ENCODE results near the gene CDH23.

CDH23 gene

GRCh38 chr10:71600849-71601248 lies 204.1 kb downstream of the CDH23 start:
- TF ChIP-seq, protein P1, sequence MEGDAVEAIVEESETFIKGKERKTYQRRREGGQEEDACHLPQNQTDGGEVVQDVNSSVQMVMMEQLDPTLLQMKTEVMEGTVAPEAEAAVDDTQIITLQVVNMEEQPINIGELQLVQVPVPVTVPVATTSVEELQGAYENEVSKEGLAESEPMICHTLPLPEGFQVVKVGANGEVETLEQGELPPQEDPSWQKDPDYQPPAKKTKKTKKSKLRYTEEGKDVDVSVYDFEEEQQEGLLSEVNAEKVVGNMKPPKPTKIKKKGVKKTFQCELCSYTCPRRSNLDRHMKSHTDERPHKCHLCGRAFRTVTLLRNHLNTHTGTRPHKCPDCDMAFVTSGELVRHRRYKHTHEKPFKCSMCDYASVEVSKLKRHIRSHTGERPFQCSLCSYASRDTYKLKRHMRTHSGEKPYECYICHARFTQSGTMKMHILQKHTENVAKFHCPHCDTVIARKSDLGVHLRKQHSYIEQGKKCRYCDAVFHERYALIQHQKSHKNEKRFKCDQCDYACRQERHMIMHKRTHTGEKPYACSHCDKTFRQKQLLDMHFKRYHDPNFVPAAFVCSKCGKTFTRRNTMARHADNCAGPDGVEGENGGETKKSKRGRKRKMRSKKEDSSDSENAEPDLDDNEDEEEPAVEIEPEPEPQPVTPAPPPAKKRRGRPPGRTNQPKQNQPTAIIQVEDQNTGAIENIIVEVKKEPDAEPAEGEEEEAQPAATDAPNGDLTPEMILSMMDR (IDR thresholded peaks at IDR 0.05), result no peak
- peak in 1 of 2 donors; percentile 42 for DNase-seq
- H3K9me3 ChIP-seq, result no peaks in the 10 kb centered on the region
- intact Hi-C loops (cut with DNase I; ENCODE audit: low total_unique reads), result no loop called here
- H3K36me3 ChIP-seq, result no peaks in the 10 kb centered on the region
- peaks cover 0 to 14% (median 9%) of the 10 kb centered on the region in 4 donors for H3K4me1 ChIP-seq
- H3K27ac ChIP-seq, result no peak overlapping the region
- no peak overlapping the region for H3K4me3 ChIP-seq
- no peaks in the 10 kb centered on the region for H3K27me3 ChIP-seq

DNA sequence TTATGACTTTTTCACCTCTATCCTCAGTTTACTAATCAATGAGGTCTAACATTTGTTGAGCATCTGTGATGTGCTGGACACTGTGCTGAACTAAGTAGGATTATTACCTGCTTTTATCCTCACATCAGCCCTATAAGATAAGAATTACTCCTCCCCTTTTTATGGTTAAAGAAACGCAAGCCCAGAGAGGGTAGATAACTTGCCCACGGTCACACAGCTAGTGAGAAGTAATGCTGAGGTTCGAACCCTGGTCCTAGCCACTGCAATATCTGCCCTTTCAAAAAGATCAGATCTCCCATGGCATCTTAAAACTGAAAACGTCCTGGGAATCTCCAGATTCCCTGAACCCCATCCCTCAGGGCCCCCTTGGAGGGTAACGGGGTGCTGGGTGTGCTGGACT lies 204.6 kb downstream of the CDH23 start:
- intact Hi-C loops (cut with DNase I; ENCODE audit: low total_unique reads), result no loop called here
- Histone ChIP-seq H3K36me3 (no peaks in the 10 kb centered on the region), H3K9me3 (no peaks in the 10 kb centered on the region), H3K27ac (no peak overlapping the region), H3K4me3 (no peak overlapping the region), H3K27me3 (no peaks in the 10 kb centered on the region), H3K4me1 (peaks cover 0 to 14% (median 9%) of the 10 kb centered on the region in 4 donors)
- DNase-seq, result no peak
- TF ChIP-seq, protein P1 (IDR thresholded peaks at IDR 0.05), result no peak

- Histone ChIP-seq H3K27me3 (no peaks in the 10 kb centered on the region), H3K4me3 (no peak overlapping the region), H3K9me3 (no peaks in the 10 kb centered on the region), H3K36me3 (no peaks in the 10 kb centered on the region), H3K27ac (no peak overlapping the region), H3K4me1 (peaks cover 0 to 9% (median 5%) of the 10 kb centered on the region in 4 donors)
- TF ChIP-seq, protein P1 (IDR thresholded peaks at IDR 0.05), result no peak
- intact Hi-C loops (cut with DNase I; ENCODE audit: low total_unique reads), result no loop called here
- DNase-seq, result no peak
Measured at GRCh38 chr10:71603150-71603549, 206.4 kb downstream of the CDH23 start.

GRCh38 chr10:71603754-71604153 lies 207.0 kb downstream of the CDH23 start:
- H3K4me1 ChIP-seq, result peaks cover 0 to 3% (median under 1%) of the 10 kb centered on the region in 4 donors

GRCh38 chr10:71604324-71605018 lies 207.8 kb downstream of the CDH23 start:
- H3K36me3 ChIP-seq, result no peaks in the 10 kb centered on the region
- DNase-seq, result no peak
- H3K27ac ChIP-seq, result no peak overlapping the region
- H3K4me3 ChIP-seq, result no peak overlapping the region
- peaks cover 0 to 6% of the 10 kb centered on the region in 2 donors for H3K27me3 ChIP-seq
- no peaks in the 10 kb centered on the region for H3K9me3 ChIP-seq
- TF ChIP-seq, protein P1 (IDR thresholded peaks at IDR 0.05), result no peak
- intact Hi-C loops (cut with DNase I; ENCODE audit: low total_unique reads), result no loop called here
- no peaks in the 10 kb centered on the region for H3K4me1 ChIP-seq

More at GRCh38 chr10:71603754-71604153, 207.0 kb downstream of the CDH23 start:
- Histone ChIP-seq H3K9me3 (no peaks in the 10 kb centered on the region), H3K27ac (no peak overlapping the region), H3K36me3 (no peaks in the 10 kb centered on the region), H3K27me3 (peaks cover 0 to under 1% of the 10 kb centered on the region in 2 donors), H3K4me3 (no peak overlapping the region)
- DNase-seq, result no peak
- intact Hi-C loops (cut with DNase I; ENCODE audit: low total_unique reads), result no loop called here
- TF ChIP-seq, protein P1 (IDR thresholded peaks at IDR 0.05), result no peak
